GM08714 (cell line): ENCODE data around the gene FRMD5.

Source experiments
- H3K4me3 ChIP-seq: fragments of 200-500 bp; sonication (Bioruptor generic); 2 replicates; pipeline ENCODE4 v1.5.1; 2014; ENCODE audit warnings: mild to moderate bottlenecking, low read length, inconsistent platforms
- ZNF274 ChIP-seq: IDR thresholded peaks from 2 replicates; pipeline ENCODE4 v1.6.1; 2012; ENCODE audit warnings: mild to moderate bottlenecking, low read depth, low read length

Gene FRMD5

DNA sequence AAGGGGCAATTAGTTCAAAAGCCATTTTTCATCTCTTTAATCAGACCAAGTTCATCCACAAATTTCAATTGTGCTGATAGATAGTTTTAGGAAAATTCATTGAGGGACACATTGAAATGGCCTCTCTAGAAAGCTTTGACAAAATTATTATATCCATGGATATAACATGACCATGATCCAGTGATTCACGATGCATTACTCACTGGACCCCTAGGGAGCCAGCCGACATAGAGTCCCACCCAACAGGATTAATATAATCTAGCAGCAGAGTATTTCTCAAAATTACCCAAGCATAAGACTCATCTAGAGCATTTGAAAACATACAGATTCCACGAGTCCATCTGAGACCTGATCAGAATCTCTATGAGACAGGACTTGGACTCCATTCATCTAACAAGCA is 100.3 kb downstream of the FRMD5 start:
- no peak overlapping the region for H3K4me3 ChIP-seq
- TF ChIP-seq ZNF274: no peak

DNA sequence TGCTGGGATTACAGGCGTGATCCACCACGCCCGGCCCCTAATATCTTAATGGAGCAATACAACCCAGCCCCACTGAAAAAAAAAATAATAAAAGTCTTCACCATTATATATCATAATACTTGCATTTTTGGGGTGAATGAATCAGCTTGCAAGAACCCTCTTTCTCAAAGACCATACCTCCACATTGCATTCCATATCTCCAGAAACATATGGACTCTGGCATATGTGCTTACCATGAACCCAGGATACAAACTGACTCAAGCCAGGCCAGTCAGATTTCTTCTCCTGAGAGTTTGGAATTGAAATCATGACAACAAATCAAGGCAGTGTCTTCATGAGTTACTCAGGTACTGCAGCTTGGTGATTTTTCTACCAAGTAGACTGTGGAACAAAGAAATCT is 101.2 kb downstream of the FRMD5 start:
- no peak for TF ChIP-seq ZNF274
- H3K4me3 ChIP-seq: no peak overlapping the region

DNA sequence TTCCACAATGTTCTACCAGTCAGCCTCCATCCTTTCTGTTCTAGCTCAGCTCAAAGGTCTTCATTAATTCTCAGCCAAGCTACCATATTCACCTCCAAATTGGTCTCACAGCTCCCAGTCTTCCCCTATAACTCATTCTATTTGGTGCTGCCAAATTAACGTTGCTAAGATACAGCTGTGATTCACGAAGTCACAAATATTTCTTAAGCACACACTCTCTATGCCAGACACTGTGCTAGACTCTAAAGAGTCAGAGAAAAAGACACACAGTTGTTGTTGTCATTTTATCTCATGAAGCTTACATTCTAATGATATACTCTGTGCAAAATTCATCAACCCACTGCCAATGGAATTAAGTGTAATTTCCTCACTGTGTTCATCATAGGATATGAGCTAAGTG is 102.8 kb downstream of the FRMD5 start:
- no peak overlapping the region for H3K4me3 ChIP-seq
- TF ChIP-seq ZNF274: no peak

DNA sequence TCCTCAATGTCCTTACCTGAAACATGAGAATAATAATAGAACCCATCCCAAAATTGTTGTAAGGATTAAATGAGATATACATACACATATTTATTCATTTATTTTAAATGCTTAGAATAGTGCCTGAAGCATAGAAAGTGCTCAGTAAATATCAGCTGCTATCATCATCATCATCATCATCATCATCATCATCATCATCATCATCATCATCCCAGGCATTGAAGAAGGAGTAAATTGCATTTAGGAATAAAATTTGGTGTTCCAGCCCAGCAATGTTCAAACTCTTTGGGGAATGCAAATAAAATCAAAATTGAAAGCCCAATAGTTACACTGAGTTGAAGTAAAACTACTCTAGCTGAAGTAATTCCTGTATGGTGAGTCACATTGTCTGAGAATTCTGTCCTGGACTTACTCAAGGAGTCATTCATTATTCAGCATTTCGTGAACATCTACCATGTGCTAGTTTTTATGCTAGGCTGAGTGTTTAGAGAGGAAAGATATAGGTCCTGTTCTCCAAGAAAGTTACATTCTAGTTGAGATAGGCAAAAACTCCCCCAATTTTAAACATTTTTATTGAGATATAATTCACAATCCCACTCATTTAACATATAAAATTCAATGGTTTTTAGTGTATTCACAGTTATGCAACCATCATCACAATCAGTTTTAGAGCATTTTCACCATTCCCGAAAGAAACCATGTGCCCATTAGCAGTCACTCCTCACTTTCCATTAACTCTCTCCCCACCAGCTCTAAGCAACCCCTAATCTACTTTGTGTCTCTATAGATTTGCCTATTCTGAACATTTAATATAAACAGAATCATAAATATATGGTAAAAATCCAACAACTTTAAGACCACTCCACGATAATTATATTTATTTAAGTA is 107.2 kb downstream of the FRMD5 start:
- no peak overlapping the region for H3K4me3 ChIP-seq
- no peak for TF ChIP-seq ZNF274

DNA sequence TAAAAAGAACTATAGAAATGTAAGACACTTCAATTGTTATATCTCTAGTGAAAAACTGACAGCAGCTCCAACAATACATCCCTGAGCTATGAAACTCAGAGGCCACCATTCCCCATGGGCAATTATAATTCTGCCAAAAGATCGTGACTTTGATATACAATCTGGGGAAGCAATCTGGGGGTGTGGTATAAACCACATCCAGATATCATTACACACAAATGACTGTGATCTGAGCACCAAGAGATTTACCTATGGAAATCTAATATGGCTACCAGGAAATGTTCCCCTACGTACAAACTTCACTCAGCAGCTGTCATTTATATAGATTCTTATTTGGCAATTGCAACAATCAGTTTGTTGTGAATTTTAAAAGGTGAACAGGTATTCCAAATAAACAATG is 110.3 kb downstream of the FRMD5 start:
- no peak for TF ChIP-seq ZNF274
- H3K4me3 ChIP-seq: no peak overlapping the region

DNA sequence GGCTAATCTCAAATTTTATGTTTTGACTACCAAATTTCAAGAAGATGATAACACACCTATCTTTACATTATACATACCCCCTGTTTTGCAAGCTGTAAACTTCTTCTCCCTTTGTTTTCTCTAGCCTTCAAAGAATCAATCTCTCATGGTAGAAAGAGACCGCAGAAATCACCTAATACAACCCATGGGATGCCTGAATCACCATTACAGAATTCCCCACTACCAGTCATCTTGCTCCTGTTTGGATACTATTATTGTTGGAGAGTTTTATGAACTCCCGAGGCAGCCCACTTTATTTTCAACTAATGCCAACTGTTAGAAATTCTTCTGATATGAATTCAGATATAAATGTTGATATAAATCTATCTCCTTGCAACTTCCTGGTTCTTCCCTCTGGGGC is 110.9 kb downstream of the FRMD5 start:
- no peak overlapping the region for H3K4me3 ChIP-seq
- TF ChIP-seq ZNF274: no peak

GRCh38 chr15:44082558-44083157 is 112.4 kb downstream of the FRMD5 start:
- TF ChIP-seq ZNF274: no peak
- no peak overlapping the region for H3K4me3 ChIP-seq

DNA sequence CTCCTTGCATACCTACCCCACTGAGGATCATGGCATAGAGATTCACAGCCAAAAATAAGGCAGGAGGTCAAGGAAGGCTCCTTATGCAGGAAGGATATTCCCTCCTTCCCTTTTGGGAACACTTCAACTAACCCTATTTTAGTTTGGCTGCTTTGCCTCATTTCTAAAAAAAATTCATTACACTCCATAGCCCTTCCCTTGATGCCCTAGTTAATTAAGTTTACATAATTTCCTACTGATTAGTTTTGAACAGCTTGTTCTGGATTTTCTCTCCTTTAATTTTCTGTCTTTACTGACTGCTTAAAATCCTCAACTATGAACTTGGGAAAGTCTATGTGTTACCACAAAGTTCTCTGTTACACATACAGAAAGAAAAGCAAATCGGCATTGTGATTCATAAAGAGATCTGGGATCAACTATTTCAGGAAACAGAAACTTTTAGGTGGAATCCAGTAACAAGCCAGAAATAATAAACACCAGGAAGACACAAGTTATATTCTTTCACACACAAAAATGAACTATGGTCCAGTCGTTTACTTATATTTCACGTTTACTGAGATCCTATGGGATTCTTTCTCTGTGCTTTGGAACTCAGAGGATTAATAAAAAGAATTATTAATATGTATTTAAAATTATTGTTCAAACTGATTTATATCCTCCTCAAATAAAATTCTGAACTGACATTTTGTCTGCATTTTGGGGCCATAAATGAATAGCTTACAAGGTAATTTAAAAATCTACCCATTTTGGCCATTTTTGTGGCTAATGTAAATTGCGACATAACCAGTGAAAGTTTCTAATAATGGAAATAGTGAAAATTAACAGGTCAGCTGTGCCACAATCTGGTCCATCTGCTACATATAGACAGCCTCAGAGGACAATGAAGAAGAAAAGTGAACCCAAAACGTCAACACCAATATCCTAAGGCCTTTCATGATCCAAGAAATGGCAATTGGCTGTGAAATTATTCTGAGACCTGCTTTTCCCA is 113.8 kb downstream of the FRMD5 start:
- TF ChIP-seq ZNF274: no peak
- no peak overlapping the region for H3K4me3 ChIP-seq

DNA sequence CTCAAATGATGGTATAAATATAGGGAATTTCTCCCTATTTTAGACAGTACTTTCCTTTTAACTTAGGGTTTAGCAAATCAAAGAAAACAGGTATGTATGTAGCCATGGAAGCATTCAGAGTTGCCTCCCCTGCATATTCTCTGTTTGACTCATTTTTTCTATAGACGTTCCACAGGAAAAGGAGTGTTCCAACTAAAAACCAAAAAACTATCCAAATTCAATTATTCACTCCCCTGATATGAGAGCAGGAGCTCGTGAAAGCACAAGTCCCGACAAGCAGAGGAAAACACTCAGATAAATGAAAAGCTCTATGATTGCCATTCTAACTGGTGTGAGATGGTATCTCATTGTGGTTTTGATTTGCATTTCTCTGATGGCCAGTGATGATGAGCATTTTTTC is 119.5 kb downstream of the FRMD5 start:
- no peak overlapping the region for H3K4me3 ChIP-seq
- no peak for TF ChIP-seq ZNF274

- H3K4me3 ChIP-seq: no peak overlapping the region
- no peak for TF ChIP-seq ZNF274
Measured at GRCh38 chr15:44069489-44069888, 125.6 kb downstream of the FRMD5 start.

- no peak overlapping the region for H3K4me3 ChIP-seq
- TF ChIP-seq ZNF274: no peak
Measured at GRCh38 chr15:44068347-44068746, 126.7 kb downstream of the FRMD5 start.

DNA sequence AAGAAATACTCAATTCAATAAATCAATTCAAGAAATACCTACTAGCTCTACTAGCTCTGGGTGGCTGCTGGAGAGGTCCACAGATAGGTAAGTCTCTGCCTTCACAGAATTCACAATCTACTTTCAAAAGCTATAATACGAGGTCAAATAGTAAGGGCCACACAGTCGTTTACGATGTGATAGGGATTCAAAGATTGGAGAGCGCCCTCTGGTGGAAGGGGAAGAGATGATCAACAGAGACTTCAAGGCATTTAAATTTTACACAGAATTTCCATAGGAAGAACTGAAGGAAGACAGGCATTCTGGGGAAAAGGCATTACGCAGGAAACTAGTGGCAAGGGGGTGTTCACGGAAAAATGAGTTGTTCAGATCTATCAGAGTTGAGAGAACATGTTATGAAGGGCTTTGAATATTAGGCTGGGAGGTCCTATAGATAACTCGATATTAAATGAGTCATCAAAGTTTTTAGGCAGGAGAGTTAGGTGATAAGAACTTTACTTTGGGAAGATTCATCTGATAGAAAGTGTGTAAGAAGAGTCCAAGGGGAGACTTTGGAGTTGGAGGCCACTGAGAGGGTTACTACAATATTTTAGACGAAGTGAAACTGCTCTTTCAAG is 128.8 kb downstream of the FRMD5 start:
- no peak for TF ChIP-seq ZNF274
- H3K4me3 ChIP-seq: no peak overlapping the region

DNA sequence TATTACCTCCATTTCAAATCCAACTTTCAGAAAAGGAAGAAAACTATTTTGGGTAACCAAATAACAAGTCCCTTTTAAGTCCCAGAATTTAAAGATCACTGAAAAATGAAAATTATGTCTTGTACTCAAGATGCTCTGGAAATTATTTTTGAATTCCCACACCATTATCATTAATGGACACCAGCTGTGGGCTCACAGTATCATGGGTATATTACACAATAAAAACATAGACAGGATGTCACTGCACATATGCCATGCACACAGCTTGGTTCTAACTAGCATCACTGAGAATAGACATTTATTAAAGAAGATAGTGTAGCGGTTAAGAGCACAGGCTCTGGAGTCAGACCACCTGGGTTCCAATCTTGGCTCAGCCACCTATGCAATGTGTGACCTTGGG is 130.4 kb downstream of the FRMD5 start:
- TF ChIP-seq ZNF274: no peak
- H3K4me3 ChIP-seq: no peak overlapping the region

DNA sequence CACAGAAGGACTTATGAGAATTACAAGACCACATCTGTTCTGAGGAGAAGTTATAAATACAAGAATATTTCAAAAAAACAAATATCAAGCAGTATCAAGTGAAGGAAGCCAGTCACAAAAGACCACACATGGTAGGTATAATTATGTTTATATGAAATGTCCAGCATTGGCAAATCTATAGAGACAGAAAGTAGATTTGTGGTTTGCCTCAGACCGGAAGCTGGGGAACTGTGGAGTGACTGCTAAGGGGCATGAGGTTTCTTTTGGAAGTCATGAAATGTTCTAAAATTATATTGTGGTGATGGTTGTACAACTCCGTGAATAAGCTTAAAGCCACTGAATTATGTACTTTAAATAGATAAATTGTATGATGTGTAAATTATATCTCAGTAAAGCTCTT is 136.9 kb downstream of the FRMD5 start:
- no peak overlapping the region for H3K4me3 ChIP-seq
- no peak for TF ChIP-seq ZNF274

DNA sequence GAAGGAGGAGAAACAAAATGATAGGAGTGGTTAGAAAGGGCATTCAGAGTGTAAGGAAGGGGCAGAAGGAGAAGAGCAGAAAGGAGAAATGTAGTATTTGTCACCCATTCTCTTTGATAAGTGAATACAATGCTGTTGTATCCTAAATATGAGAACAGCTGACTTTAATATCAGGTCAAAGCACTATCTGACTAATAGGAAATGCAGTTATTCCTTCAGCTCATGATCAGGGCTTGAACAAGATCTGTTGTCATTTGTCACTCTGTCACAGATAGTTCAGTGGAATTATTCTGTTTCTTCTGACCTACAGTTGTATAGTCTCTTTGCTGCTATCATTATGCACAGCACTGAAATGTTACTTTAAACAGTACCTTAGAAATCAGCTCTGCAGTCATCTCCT is 149.4 kb downstream of the FRMD5 start:
- no peak overlapping the region for H3K4me3 ChIP-seq
- TF ChIP-seq ZNF274: no peak
